Stimulated activated CD4-positive, alpha-beta T cell treated with anti-CD3 and anti-CD28 coated beads, Interleukin-15, amount 100 ng/mL, for 48 hours (primary cell): Measurements from ENCODE around the gene GGT1.
"Not testable (repeated sequence)": the region's sequence is repeated elsewhere in the genome, so short reads cannot be mapped to it uniquely, and the experiment has no call there.

ENCODE experiments used
- DNase-seq, 2 donors: peaks; one replicate each; pipeline ENCODE4 v3.0.0-alpha.2; 2020; ENCODE audit warnings: low read depth in 2 of 2

The GGT1 gene

GRCh38 chr22:24599958-24600715 lies 2.9 kb upstream of the GGT1 start:
- not testable (repeated sequence) for DNase-seq

- DNase-seq, result no peak
Measured at GRCh38 chr22:24601217-24602104, 1.5 kb upstream of the GGT1 start.

DNA sequence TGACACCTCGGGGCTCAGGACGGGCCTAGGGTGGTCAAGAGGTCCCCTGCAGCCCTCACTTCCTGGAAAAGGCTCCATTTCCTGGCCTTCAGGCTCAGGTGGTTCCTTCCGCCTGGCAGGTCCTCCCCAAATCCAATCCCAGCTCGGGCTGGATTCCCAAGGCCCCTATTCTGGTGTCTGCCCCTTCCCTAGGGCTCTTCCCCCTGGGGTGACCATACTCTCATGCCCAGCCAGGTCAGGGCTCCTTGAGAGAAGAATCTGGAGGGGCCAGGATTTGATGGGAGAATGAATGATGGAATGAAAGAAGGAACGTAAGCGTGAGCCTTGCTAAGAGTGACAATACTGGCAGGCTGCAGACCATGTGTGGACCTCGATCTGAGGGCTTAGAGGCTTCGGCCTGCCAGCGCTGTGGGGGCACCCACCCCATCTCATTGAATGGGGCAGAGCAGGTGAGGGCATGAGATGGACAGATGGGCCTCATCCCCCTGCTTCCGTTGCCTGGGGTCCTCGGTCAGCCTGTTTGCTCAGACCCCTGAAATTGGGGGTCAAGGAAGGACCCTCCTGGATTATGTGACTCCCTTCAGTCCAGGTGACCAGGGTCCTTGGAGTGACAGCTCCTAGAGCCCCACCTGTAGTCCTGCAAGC lies 766 bp upstream of the GGT1 start:
- not testable (repeated sequence) for DNase-seq

DNA sequence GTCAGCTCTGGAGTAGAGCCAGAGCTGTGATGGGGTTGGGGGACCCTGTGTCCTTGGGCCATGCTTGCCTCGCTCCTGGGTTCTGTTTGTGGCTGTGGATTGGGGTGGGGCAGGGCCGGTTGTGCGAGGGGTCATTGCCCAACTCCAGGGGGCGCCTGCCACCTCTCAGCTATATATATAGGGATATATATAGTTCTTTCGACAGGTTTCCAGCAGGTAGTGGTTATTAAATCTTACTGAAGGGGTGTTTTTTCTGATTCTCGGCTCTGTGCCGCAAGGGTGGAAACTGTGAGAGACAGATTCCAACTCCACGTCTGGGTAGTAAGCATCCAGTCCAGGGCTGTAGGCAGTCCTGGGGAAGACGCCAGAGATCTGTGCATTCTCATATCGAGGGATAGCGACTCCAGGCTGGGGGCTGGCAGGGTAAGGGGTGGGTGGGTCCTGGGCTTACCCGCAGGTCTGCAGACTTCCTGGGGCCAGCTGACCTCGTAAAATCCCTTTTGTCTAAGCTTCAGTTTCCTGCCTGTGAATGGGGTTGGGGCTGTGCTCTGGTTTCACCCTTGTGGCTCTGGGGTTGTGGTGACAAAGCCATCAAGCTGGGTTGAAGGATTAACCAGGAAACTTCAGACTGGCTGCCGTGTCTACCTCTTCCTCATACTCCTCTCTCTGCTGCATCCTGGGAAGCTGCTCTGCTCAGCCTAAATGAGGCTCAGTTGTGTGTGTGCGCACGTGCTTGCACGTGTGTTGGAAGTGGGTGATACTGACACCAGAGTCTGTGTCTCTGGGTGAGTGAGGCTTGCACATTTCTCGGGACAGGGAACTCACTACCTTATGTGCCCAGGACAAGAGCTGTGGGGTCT lies 1.0 kb downstream of the GGT1 start:
- DNase-seq, result not testable (repeated sequence)

DNA sequence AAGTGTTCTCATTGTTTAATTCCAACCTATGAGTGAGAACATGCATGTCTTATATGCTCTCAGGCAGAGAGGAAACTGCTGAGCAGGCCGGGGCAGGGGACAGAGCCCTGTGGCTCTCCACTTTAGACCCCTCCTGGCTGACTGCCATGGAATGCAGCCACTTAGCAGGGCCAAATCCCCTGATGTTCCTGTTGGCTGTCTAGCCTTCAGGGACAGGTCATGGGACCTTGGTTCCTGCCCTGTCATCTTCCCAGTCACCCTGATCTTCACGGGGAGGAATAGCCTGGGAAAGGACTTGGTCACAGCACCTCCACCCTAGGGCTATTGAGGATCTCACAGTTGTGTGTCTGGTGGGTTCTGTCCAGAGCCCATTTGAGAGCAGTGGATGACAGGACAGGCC lies 3.3 kb downstream of the GGT1 start:
- DNase-seq, result not testable (repeated sequence)

DNA sequence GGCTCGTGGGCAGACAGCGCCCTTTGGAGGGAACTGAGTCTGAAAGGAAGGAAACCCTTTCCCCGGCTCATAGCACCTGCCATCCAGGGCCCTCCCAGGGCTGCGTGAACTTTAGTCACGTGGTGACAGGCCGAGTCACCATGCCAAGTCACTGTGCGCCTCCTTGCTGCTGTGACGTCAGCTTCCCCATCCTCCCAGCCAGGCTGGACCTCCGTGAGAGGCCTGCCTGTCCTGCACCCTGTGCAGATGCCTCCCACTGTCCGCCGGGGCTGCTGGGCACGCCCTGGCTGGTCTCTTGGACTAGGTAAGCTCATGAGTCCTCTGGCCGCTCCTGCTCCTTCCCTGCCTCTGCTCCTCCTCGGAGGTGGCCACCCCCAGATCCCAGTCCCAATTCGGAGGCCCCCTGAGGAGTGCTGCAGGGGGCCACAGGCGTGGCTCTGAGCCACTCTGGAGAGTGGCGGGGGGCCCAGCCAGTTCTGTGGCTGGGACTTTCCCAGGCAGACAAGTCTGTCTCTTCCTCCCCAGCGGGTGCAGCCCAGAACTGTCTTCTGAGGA lies 4.5 kb downstream of the GGT1 start:
- peak; percentile 42 to 64 for DNase-seq

DNA sequence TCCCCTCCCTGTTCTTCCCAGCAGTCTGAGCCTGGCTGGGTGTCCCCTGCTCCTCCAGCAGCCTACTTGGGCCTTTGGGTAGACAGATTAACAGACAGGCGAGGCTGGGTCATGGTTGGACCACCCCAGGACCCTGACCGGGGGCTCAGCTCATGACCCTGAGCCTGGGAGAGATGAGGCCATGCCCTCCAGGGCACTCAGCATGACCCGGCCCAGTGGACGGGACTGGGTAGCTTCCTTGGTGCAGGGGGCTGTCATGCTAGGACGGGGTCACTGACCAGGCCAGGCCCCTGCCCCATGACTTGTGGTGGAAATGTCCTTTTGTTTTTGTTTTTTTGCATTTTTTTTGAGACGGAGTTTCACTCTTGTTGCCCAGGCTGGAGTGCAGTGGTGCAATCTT lies 5.3 kb downstream of the GGT1 start:
- DNase-seq, result not testable (repeated sequence)

- DNase-seq, result not testable (repeated sequence)
Measured at GRCh38 chr22:24609888-24610287, 6.9 kb downstream of the GGT1 start.

DNA sequence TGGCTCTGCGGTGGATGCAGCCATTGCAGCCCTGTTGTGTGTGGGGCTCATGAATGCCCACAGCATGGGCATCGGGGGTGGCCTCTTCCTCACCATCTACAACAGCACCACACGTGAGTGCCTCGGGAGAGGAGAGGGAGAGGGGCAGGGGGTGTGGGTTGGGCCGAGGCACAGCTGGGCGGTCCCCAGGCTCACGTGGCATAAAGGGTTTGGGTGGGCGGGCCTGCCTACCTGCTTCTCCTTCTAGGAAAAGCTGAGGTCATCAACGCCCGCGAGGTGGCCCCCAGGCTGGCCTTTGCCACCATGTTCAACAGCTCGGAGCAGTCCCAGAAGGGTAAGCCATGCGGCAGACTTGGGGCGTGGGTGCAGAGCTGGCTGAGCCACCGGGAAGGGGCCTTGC lies 11.8 kb downstream of the GGT1 start:
- not testable (repeated sequence) for DNase-seq

DNA sequence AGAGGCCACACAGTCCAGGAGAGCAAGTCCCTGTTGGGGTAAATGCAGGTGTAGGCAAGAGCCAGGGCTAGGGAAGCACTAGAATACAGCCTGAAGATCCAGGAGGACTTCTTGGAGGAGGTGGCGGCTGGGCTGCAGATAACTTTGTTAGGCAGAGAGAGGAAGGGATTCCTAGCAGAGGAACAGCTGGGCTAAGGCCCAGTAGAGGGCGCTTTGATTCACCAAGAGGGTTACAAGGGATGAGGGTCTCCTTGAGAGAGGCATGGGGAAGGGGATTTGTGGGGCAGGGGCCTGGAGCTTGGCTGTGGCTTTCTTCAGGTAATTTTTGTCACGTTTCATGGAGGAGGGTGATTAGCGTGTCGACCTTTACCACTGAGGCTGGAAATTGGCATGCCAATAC lies 18.3 kb downstream of the GGT1 start:
- not testable (repeated sequence) for DNase-seq

DNA sequence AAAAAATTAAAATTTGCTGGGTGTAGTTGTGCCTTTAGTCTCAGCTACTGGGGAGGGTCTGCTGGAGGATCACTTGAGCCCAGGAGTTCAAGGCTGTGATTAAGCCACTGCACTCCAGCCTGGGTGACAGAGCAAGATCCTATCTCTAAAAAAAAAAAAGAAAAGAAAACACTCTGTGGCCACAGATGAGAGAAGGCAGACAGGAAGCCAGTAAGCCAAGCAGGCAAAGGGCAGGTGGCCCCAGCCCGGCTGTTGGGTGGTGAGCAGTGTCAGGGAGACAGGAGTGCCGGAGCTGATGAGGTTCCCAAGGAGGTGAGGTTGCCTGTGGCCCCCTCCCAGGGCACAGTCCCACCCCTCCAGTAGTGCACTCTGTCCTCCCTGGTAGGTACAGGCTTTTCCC lies 19.6 kb downstream of the GGT1 start:
- not testable (repeated sequence) for DNase-seq

- not testable (repeated sequence) for DNase-seq
Measured at GRCh38 chr22:24627911-24628310, 24.9 kb downstream of the GGT1 start.

GRCh38 chr22:24629069-24629468 lies 26.1 kb downstream of the GGT1 start:
- not testable (repeated sequence) for DNase-seq

DNA sequence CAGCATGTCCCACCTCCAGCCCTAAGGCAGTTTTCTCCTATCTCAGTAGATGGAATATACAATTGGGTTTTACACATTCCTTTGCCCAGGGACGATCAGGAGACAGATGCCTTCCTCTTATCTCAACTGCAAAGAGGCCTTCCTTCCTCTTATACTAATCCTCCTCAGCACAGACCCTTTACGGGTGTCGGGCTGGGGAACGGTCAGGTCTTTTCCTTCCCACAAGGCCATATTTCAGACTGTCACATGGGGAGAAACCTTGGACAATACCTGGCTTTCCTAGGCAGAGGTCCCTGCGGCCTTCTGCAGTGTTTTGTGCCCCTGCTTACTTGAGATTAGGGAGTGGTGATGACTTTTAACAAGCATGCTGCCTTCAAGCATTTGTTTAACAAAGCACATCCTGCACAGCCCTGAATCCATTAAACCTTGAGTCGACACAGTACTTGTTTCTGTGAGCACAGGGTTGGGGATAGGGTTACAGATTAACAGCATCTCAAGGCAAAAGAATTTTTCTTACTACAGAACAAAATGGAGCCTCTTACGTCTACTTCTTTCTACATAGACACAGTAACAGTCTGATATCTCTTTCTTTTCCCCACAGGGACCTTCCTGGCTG lies 27.9 kb downstream of the GGT1 start:
- not testable (repeated sequence) for DNase-seq

- DNase-seq, result not testable (repeated sequence)
Measured at GRCh38 chr22:24631430-24632122, 28.6 kb downstream of the GGT1 start.

DNA sequence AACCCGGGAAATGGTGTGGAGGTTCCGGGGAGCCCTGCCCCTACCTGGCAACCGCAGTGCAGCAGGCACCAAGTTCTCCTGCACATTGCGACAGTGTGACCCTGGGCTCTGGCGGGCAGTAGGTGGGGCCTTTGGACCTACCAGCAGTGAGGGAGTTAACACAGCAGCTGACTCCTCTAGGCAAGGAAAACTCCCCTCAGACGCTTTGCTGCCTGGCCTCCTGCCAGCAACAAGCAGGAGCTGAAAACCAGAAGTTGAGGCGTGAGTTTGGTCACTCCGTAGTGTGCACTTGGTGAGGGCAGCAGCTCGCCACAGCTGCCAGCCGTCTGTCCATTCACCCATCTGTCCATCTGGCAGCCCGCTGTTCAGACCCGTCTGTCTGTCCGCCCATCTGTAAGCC lies 29.6 kb downstream of the GGT1 start:
- not testable (repeated sequence) for DNase-seq

GRCh38 chr22:24633231-24634023 lies 30.4 kb downstream of the GGT1 start:
- DNase-seq, result not testable (repeated sequence)

DNA sequence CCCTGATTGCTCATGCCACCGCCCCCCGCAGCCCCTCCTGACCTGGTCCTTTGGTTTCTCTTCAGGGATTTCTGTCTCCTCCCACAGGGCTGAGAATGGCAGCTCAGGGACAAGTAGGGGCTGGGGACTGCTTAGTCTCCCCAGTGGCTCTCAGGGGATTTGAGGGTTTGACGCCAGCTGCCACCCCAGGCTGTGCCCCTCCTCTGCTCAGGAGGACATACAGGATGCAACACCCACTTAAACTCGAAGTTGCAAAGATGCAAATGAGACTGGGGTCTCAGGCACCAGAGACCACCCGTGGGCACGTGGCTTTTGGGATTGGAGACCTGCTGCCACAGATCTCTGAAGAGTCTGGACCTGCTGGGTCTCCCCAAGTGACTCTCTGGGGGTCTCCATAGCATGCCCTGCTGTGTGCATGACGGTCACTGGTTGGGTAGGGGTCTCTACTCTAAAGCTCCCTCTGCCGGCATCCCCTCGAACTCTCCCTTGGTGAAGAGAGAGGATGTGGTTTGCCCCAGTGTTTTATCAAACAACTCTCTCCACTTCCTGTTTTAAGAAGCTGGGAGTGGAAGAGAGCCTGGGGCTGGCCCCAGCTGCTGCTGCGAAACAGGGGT lies 31.9 kb downstream of the GGT1 start:
- not testable (repeated sequence) for DNase-seq

- not testable (repeated sequence) for DNase-seq
Measured at GRCh38 chr22:24636513-24636912, 33.5 kb downstream of the GGT1 start.
